RWPE2 (cell line): ENCODE data around the gene NPY.

Source experiments
- ATAC-seq: fragments of 200-7000 bp; cut with Tn5 transposase; 3 replicates; pipeline ENCODE4 v1.9.1; 2021; ENCODE audit warnings: low read depth
- DNase-seq: peaks from one replicate; pipeline ENCODE4 v3.0.0-alpha.2; 2020; ENCODE audit warnings: low spot score
- H3K27ac ChIP-seq: fragments of 450-650 bp; 2 replicates; pipeline ENCODE4 v1.5.1; 2017; ENCODE audit warnings: mild to moderate bottlenecking; ENCODE audit not compliant: poor library complexity, severe bottlenecking
- H3K27me3 ChIP-seq: fragments of 250-450 bp; sonication (Bioruptor Pico); 2 replicates; pipeline ENCODE4 v1.5.1; 2021; ENCODE audit warnings: mild to moderate bottlenecking, moderate library complexity; ENCODE audit not compliant: insufficient read depth, poor library complexity, severe bottlenecking
- H3K36me3 ChIP-seq: fragments of 250-450 bp; sonication (Bioruptor Pico); 2 replicates; pipeline ENCODE4 v1.5.1; 2020; ENCODE audit warnings: low read depth, mild to moderate bottlenecking, moderate library complexity
- H3K4me1 ChIP-seq: fragments of 250-450 bp; sonication (Bioruptor Pico); 2 replicates; pipeline ENCODE4 v1.5.1; 2021; ENCODE audit warnings: mild to moderate bottlenecking, moderate library complexity; ENCODE audit not compliant: insufficient read depth, poor library complexity, severe bottlenecking
- H3K4me3 ChIP-seq: fragments of 250-450 bp; sonication (Bioruptor Pico); 2 replicates; pipeline ENCODE4 v1.5.1; 2021; ENCODE audit warnings: mild to moderate bottlenecking, moderate library complexity; ENCODE audit not compliant: severe bottlenecking
- H3K9me3 ChIP-seq: fragments of 250-450 bp; sonication (Bioruptor Pico); 2 replicates; pipeline ENCODE4 v1.5.1; 2021; ENCODE audit warnings: mild to moderate bottlenecking, moderate library complexity; ENCODE audit not compliant: severe bottlenecking
- TF ChIP-seq, protein P1 (sequence below): fragments of 450-650 bp; IDR thresholded peaks from one replicate; pipeline ENCODE4 v1.5.1; 2017; ENCODE audit warnings: mild to moderate bottlenecking, moderate library complexity; ENCODE audit not compliant: poor library complexity, severe bottlenecking

The NPY gene

DNA sequence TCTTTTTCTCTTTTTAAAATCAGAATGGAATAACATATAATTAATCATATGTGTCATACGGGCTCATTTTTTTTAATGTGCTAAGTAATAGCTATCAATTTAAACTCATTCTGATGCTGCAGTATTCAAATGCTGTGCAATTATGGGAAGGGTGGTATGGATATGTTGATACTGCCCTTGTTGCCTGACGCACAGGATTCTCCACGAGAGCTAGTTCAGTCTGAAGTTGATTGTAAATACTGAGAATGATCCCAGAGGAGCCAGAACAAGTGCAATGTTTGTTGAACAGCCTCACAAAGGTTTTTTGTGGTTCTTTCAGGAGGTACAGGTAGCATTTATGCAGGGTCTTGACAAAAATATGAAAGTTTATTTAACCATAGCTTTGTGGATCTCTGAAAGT is 13.4 kb downstream of the NPY start:
- TF ChIP-seq, protein P1, sequence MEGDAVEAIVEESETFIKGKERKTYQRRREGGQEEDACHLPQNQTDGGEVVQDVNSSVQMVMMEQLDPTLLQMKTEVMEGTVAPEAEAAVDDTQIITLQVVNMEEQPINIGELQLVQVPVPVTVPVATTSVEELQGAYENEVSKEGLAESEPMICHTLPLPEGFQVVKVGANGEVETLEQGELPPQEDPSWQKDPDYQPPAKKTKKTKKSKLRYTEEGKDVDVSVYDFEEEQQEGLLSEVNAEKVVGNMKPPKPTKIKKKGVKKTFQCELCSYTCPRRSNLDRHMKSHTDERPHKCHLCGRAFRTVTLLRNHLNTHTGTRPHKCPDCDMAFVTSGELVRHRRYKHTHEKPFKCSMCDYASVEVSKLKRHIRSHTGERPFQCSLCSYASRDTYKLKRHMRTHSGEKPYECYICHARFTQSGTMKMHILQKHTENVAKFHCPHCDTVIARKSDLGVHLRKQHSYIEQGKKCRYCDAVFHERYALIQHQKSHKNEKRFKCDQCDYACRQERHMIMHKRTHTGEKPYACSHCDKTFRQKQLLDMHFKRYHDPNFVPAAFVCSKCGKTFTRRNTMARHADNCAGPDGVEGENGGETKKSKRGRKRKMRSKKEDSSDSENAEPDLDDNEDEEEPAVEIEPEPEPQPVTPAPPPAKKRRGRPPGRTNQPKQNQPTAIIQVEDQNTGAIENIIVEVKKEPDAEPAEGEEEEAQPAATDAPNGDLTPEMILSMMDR = no peak
- DNase-seq (no peak), ATAC-seq (no peak)
- H3K4me1 ChIP-seq = no peaks in the 10 kb centered on the region
- no peak overlapping the region for H3K27ac ChIP-seq
- no peak overlapping the region for H3K4me3 ChIP-seq
- H3K27me3 ChIP-seq = peaks cover 30% of the 10 kb centered on the region
- peaks cover 3% of the 10 kb centered on the region for H3K9me3 ChIP-seq
- no peaks in the 10 kb centered on the region for H3K36me3 ChIP-seq

DNA sequence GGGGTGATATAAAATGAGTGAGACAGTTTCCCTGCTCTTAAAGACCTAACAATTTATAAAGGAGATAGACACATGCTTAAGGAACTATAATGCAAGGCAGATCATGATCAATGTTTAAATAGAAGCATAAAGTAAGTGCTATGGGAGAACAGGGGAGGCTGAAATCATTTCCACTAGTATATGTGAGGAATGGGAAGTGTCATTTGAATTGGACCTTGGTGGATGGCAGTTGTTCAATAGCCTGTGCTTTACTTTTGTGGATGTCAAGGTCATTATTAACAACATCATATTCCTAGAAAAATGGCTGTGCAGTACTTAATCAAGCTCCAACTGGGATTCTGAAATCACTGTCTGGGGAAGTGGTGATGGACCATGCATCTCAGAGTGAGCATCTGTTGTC is 14.7 kb downstream of the NPY start:
- no peak for ATAC-seq
- H3K36me3 ChIP-seq = no peaks in the 10 kb centered on the region
- H3K27me3 ChIP-seq = peaks cover 31% of the 10 kb centered on the region
- H3K9me3 ChIP-seq = peaks cover 3% of the 10 kb centered on the region
- DNase-seq = no peak
- TF ChIP-seq, protein P1 = no peak
- H3K4me3 ChIP-seq = no peak overlapping the region
- no peak overlapping the region for H3K27ac ChIP-seq
- no peaks in the 10 kb centered on the region for H3K4me1 ChIP-seq

DNA sequence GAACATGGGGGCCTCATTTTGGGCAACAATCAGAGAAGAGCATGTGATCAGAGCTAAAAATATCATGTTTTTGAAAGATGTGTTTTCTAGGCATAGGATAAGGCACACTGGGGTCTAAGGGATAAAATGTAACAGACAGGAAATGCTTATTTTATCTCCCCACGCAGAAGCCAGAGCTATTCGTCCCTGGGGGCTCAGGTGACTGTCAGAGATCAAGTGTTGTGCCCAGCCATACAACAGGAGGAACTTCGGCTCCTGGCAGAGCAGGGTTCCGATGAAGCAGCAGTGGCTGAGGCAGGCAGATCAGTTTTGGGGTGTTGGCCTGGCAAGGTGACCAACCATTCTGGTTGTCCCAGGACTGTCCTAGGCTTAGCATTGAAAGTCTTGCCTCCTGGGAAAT is 15.2 kb downstream of the NPY start:
- H3K27ac ChIP-seq = no peak overlapping the region
- H3K9me3 ChIP-seq = peaks cover 3% of the 10 kb centered on the region
- TF ChIP-seq, protein P1 = no peak
- no peak overlapping the region for H3K4me3 ChIP-seq
- H3K4me1 ChIP-seq = no peaks in the 10 kb centered on the region
- ATAC-seq (no peak), DNase-seq (no peak)
- H3K27me3 ChIP-seq = peaks cover 31% of the 10 kb centered on the region
- no peaks in the 10 kb centered on the region for H3K36me3 ChIP-seq

DNA sequence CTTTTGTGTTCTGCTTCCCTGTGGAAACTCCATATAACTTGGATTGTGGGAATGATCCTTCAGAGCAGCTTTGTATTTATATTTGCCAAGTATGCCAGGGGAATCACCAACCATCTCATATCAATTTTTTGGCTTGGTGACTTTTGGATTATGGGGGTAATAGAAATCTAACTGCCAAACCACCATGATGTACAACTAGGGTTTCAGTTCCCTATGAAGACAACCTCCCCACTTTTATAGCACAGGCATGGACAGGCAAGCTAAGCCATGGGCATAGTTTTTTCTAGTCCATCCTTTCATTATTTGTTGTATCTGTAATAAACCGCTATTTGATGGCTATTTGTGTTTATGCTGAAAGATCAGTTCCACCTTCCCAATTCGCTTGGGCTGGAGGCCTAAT is 17.7 kb downstream of the NPY start:
- no peaks in the 10 kb centered on the region for H3K4me1 ChIP-seq
- H3K27me3 ChIP-seq = peaks cover 36% of the 10 kb centered on the region
- H3K27ac ChIP-seq = no peak overlapping the region
- no peak overlapping the region for H3K4me3 ChIP-seq
- DNase-seq = no peak
- TF ChIP-seq, protein P1 = no peak
- H3K9me3 ChIP-seq = peaks cover 3% of the 10 kb centered on the region
- no peaks in the 10 kb centered on the region for H3K36me3 ChIP-seq
- no peak for ATAC-seq

DNA sequence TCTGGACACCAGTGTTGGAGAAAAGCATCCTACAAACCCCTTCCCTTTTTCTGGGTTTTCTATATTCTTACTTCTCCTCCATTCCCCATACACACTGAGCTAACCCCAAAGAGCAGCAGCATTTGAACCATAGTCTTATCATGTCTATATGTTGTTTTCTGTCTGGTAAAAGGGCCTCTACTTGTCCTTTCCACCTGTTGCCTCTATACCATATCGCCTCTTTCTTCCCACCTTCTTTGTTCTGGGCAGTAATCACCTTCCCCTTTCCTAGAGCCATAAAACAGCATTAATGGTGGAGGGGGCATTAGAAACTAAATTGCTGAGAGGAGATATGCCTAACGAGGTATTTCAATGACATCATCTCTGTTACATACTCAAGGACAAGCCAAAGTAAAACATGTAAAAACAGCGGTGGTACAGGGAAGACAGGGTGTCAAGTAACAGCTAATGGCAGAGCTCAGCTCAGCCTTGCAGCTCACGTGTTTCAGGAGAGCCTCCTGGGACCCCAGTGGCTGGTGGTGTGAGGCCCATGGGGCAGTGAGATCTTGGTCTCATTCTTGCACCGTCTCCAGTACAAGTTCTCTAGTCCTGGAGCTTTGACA is 20.6 kb downstream of the NPY start:
- TF ChIP-seq, protein P1 = no peak
- H3K4me1 ChIP-seq = no peaks in the 10 kb centered on the region
- peaks cover 3% of the 10 kb centered on the region for H3K9me3 ChIP-seq
- ATAC-seq (no peak), DNase-seq (no peak)
- no peaks in the 10 kb centered on the region for H3K36me3 ChIP-seq
- H3K27ac ChIP-seq = no peak overlapping the region
- peaks cover 38% of the 10 kb centered on the region for H3K27me3 ChIP-seq
- no peak overlapping the region for H3K4me3 ChIP-seq
